PC-9 (cell line): ENCODE data around the gene AMOTL1. TPM values are rescaled to one million over a fixed set of nuclear protein-coding genes. Genes with fewer than 3 reads are reported as not detected.

Experiments used
- BruUV-seq: library from RNA; stranded (reverse); fragments of 400-500 nt; replicated peaks from 2 replicates; lab custom pipeline; 2021; lab: Mats Ljungman, UMichigan
- CTCF ChIA-PET: fragments of 300-600 bp; sonication (Branson Sonifier 250); formaldehyde crosslinking; loops from one replicate; lab custom pipeline; 2022; ENCODE audit warnings: antibody characterized with exemption; lab: Charles Lee
- POLR2A ChIA-PET: fragments of 300-600 bp; sonication (Branson Sonifier 250); formaldehyde crosslinking; loops from one replicate; lab custom pipeline; 2022; ENCODE audit warnings: antibody characterized with exemption; ENCODE audit not compliant: unreplicated experiment; lab: Charles Lee
- DNase-seq, 2 experiments: peaks; one replicate each; pipeline versions ENCODE4 v3.0.0 to v3.0.0-alpha.2; 2015 to 2022; ENCODE audit warnings: mixed read lengths in 1 of 2
- H2AFZ ChIP-seq: fragments of 200-600 bp; sonication (generic); 2 replicates; pipeline ENCODE4 v1.8.1; 2017; ENCODE audit warnings: antibody characterized with exemption
- H3F3A ChIP-seq: fragments of 200-600 bp; sonication (generic); 2 replicates; pipeline ENCODE4 v1.8.1; 2017; ENCODE audit warnings: antibody characterized with exemption, mild to moderate bottlenecking, low read depth; ENCODE audit not compliant: insufficient read depth
- H3K27ac ChIP-seq: fragments of 200-600 bp; sonication (generic); 2 replicates; pipeline ENCODE4 v1.6.1; 2016; ENCODE audit warnings: mixed run types
- H3K27me3 ChIP-seq: fragments of 200-600 bp; sonication (generic); 2 replicates; pipeline ENCODE4 v1.6.1; 2016; ENCODE audit warnings: low read depth, mixed run types; ENCODE audit not compliant: insufficient read depth
- H3K36me3 ChIP-seq: fragments of 200-600 bp; sonication (generic); 2 replicates; pipeline ENCODE4 v1.6.1; 2016; ENCODE audit warnings: low read depth, mixed run types
- H3K4me1 ChIP-seq: fragments of 200-600 bp; sonication (generic); replicated peaks from 2 replicates; pipeline ENCODE4 v1.6.1; 2016; ENCODE audit warnings: mixed run types; ENCODE audit not compliant: insufficient read depth
- H3K4me2 ChIP-seq: fragments of 200-600 bp; sonication (generic); 2 replicates; pipeline ENCODE4 v1.6.1; 2017; ENCODE audit warnings: mixed run types
- H3K4me3 ChIP-seq: fragments of 200-600 bp; sonication (generic); 2 replicates; pipeline ENCODE4 v1.6.1; 2016; ENCODE audit warnings: mixed run types
- H3K79me2 ChIP-seq: fragments of 200-600 bp; sonication (generic); 2 replicates; pipeline ENCODE4 v1.6.1; 2017; ENCODE audit warnings: low read depth, mixed run types
- H3K9me2 ChIP-seq: fragments of 200-600 bp; sonication (generic); 2 replicates; pipeline ENCODE4 v1.8.1; 2017; ENCODE audit warnings: mild to moderate bottlenecking; ENCODE audit not compliant: insufficient read depth
- H3K9me3 ChIP-seq: fragments of 200-600 bp; sonication (generic); 2 replicates; pipeline ENCODE4 v1.8.1; 2016; ENCODE audit warnings: low read depth; ENCODE audit not compliant: insufficient read depth
- H4K20me1 ChIP-seq: fragments of 200-600 bp; sonication (generic); 2 replicates; pipeline ENCODE4 v1.8.1; 2017; ENCODE audit not compliant: insufficient read depth
- CTCF ChIP-seq: fragments of 200-600 bp; sonication (generic); conservative IDR thresholded peaks from 2 replicates; pipeline ENCODE4 v1.6.1; 2017; ENCODE audit warnings: mixed run types, antibody characterized with exemption, mild to moderate bottlenecking, moderate library complexity
- EZH2 ChIP-seq: fragments of 200-600 bp; sonication (generic); IDR thresholded peaks from 2 replicates; pipeline ENCODE4 v1.8.0; 2017; ENCODE audit warnings: antibody characterized with exemption, low read depth
- intact Hi-C: fragments of 100-400 bp; cut with micrococcal nuclease; formaldehyde crosslinking; loops from one replicate; pipeline ENCODE4 v1.10.0; 2022; ENCODE audit not compliant: unreplicated experiment
- total RNA-seq: library from RNA; stranded (reverse); gene quantifications from 2 replicates; pipeline ENCODE4 v1.2.3, GENCODE V29; 2021

AMOTL1 gene
- total RNA-seq, 1 experiment from 2014 or later, result 60.5 TPM

- intact Hi-C loops, result loop anchor here (1.0 to 5.0 kb wide), 5 partner anchors 9 to 196 kb away; partner anchors contain the start of gene FUT4
- H3K4me3 ChIP-seq, result no peak overlapping the region
- no peaks in the 10 kb centered on the region for H3K27me3 ChIP-seq
- H2AFZ ChIP-seq, result no peak overlapping the region
- ChIA-PET POLR2A (no interaction called here), CTCF (no interaction called here)
- H3K9me2 ChIP-seq, result no peaks in the 10 kb centered on the region
- H3K4me1 ChIP-seq, result peaks cover 85% of the 10 kb centered on the region
- no peaks in the 10 kb centered on the region for H4K20me1 ChIP-seq
- H3K9me3 ChIP-seq, result no peaks in the 10 kb centered on the region
- H3K79me2 ChIP-seq, result peaks cover 30% of the 10 kb centered on the region
- no TSS peak for BruUV-seq
- no peak for TF ChIP-seq CTCF
- no peak for TF ChIP-seq EZH2
- peak overlapping the region; percentile 77; the same call in 1 of the 2 replicates for H3K27ac ChIP-seq
- peaks cover 50% of the 10 kb centered on the region for H3F3A ChIP-seq
- no peak for DNase-seq
- no peaks in the 10 kb centered on the region for H3K36me3 ChIP-seq
- H3K4me2 ChIP-seq, result peak overlapping the region; percentile 98
Observed at GRCh38 chr11:94738746-94739145, 29.4 kb upstream of the AMOTL1 start.

DNA sequence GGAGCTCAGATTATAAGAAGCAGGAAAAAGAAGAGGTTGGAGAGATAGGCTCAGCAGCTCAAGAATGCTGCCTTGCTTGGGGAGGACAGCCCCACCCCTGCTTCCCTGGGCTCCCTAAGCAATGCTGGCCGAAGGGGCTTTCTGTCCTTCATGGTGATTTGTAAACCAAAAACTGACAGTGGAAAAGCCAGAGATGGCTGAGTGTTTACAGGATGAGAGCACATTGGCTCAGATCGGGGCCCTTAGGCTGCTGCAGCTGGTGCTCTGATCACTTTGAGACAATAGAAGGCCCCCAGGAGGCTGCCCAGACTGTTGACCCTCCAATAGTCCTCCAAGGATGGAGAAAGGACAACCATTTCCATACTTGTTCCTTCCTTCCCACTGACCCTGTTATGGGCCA is 28.8 kb upstream of the AMOTL1 start:
- intact Hi-C loops, result loop anchor here (2.0 to 5.0 kb wide), 3 partner anchors 38 to 197 kb away; partner anchors contain the start of gene FUT4
- no peak overlapping the region for H2AFZ ChIP-seq
- no peaks in the 10 kb centered on the region for H4K20me1 ChIP-seq
- H3K36me3 ChIP-seq, result no peaks in the 10 kb centered on the region
- TF ChIP-seq CTCF, result no peak
- TF ChIP-seq EZH2, result no peak
- H3F3A ChIP-seq, result peaks cover 44% of the 10 kb centered on the region
- H3K9me2 ChIP-seq, result no peaks in the 10 kb centered on the region
- H3K4me1 ChIP-seq, result peaks cover 85% of the 10 kb centered on the region
- H3K27me3 ChIP-seq, result no peaks in the 10 kb centered on the region
- H3K4me3 ChIP-seq, result no peak overlapping the region; the same call in 1 of the 2 replicates
- H3K79me2 ChIP-seq, result peaks cover 36% of the 10 kb centered on the region
- H3K4me2 ChIP-seq, result peak overlapping the region; percentile 98
- no peak overlapping the region for H3K27ac ChIP-seq
- ChIA-PET CTCF (no interaction called here), POLR2A (no interaction called here)
- no peaks in the 10 kb centered on the region for H3K9me3 ChIP-seq
- no TSS peak for BruUV-seq
- DNase-seq, result no peak

- no peaks in the 10 kb centered on the region for H3K27me3 ChIP-seq
- no peaks in the 10 kb centered on the region for H3K9me3 ChIP-seq
- ChIA-PET POLR2A (interaction anchor here (0.6 kb wide), 1 partner anchor 29 kb away, joined by 5 read pairs; no protein-coding TSS in a partner anchor), CTCF (interaction anchor here (0.6 to 1.6 kb wide), 7 partner anchors 15 to 240 kb away, joined by 3 to 5 read pairs (median 4); no protein-coding TSS in a partner anchor)
- no peaks in the 10 kb centered on the region for H3K36me3 ChIP-seq
- intact Hi-C loops, result no loop called here
- peak overlapping the region; percentile 95 for H2AFZ ChIP-seq
- peaks cover 44% of the 10 kb centered on the region for H3F3A ChIP-seq
- no peak for TF ChIP-seq CTCF
- TF ChIP-seq EZH2, result no peak
- peaks cover 44% of the 10 kb centered on the region for H3K79me2 ChIP-seq
- DNase-seq, result no peak
- peak overlapping the region; percentile 48 for H3K27ac ChIP-seq
- peak overlapping the region; percentile 98 for H3K4me2 ChIP-seq
- no TSS peak for BruUV-seq
- H3K9me2 ChIP-seq, result no peaks in the 10 kb centered on the region
- peak overlapping the region; percentile 93 for H3K4me3 ChIP-seq
- no peaks in the 10 kb centered on the region for H4K20me1 ChIP-seq
- peaks cover 85% of the 10 kb centered on the region for H3K4me1 ChIP-seq
Observed at GRCh38 chr11:94740083-94741021, 27.8 kb upstream of the AMOTL1 start.
